Measurements from ENCODE around the gene NKIRAS1.

- no peak for TF ChIP-seq CTCF (conservative IDR thresholded peaks at IDR 0.05; ENCODE audit: low read depth in 2 of 2)
- TF ChIP-seq CREB1 (CRISPR knock-in tag; IDR thresholded peaks at IDR 0.05; ENCODE audit: low read depth): no peak
- TF ChIP-seq, protein P1, sequence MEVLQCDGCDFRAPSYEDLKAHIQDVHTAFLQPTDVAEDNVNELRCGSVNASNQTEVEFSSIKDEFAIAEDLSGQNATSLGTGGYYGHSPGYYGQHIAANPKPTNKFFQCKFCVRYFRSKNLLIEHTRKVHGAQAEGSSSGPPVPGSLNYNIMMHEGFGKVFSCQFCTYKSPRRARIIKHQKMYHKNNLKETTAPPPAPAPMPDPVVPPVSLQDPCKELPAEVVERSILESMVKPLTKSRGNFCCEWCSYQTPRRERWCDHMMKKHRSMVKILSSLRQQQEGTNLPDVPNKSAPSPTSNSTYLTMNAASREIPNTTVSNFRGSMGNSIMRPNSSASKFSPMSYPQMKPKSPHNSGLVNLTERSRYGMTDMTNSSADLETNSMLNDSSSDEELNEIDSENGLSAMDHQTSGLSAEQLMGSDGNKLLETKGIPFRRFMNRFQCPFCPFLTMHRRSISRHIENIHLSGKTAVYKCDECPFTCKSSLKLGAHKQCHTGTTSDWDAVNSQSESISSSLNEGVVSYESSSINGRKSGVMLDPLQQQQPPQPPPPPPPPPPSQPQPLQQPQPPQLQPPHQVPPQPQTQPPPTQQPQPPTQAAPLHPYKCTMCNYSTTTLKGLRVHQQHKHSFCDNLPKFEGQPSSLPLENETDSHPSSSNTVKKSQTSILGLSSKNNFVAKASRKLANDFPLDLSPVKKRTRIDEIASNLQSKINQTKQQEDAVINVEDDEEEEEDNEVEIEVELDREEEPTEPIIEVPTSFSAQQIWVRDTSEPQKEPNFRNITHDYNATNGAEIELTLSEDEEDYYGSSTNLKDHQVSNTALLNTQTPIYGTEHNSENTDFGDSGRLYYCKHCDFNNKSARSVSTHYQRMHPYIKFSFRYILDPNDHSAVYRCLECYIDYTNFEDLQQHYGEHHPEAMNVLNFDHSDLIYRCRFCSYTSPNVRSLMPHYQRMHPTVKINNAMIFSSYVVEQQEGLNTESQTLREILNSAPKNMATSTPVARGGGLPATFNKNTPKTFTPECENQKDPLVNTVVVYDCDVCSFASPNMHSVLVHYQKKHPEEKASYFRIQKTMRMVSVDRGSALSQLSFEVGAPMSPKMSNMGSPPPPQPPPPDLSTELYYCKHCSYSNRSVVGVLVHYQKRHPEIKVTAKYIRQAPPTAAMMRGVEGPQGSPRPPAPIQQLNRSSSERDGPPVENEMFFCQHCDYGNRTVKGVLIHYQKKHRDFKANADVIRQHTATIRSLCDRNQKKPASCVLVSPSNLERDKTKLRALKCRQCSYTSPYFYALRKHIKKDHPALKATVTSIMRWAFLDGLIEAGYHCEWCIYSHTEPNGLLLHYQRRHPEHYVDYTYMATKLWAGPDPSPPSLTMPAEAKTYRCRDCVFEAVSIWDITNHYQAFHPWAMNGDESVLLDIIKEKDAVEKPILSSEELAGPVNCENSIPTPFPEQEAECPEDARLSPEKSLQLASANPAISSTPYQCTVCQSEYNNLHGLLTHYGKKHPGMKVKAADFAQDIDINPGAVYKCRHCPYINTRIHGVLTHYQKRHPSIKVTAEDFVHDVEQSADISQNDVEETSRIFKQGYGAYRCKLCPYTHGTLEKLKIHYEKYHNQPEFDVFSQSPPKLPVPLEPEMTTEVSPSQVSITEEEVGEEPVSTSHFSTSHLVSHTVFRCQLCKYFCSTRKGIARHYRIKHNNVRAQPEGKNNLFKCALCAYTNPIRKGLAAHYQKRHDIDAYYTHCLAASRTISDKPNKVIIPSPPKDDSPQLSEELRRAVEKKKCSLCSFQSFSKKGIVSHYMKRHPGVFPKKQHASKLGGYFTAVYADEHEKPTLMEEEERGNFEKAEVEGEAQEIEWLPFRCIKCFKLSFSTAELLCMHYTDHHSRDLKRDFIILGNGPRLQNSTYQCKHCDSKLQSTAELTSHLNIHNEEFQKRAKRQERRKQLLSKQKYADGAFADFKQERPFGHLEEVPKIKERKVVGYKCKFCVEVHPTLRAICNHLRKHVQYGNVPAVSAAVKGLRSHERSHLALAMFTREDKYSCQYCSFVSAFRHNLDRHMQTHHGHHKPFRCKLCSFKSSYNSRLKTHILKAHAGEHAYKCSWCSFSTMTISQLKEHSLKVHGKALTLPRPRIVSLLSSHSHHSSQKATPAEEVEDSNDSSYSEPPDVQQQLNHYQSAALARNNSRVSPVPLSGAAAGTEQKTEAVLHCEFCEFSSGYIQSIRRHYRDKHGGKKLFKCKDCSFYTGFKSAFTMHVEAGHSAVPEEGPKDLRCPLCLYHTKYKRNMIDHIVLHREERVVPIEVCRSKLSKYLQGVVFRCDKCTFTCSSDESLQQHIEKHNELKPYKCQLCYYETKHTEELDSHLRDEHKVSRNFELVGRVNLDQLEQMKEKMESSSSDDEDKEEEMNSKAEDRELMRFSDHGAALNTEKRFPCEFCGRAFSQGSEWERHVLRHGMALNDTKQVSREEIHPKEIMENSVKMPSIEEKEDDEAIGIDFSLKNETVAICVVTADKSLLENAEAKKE (CRISPR knock-in tag; IDR thresholded peaks at IDR 0.05): no peak
- TF ChIP-seq ZNF114 (CRISPR knock-in tag; IDR thresholded peaks at IDR 0.05): no peak
- no peak for TF ChIP-seq ETS1 (IDR thresholded peaks at IDR 0.05)
- no peak for TF ChIP-seq EZH2 (IDR thresholded peaks at IDR 0.05; ENCODE audit: low read depth, unreplicated experiment)
- TF ChIP-seq POLR2AphosphoS5 (IDR thresholded peaks at IDR 0.05; ENCODE audit: low read depth): no peak
- no peak for TF ChIP-seq ZNF331 (CRISPR knock-in tag; IDR thresholded peaks at IDR 0.05; ENCODE audit: low read depth)
- TF ChIP-seq EZH2phosphoT487 (IDR thresholded peaks at IDR 0.05; ENCODE audit: unreplicated experiment): no peak
- TF ChIP-seq REST (IDR thresholded peaks at IDR 0.05; ENCODE audit: unreplicated experiment): no peak
- no peak for TF ChIP-seq JUNB (IDR thresholded peaks at IDR 0.05; ENCODE audit: unreplicated experiment)
- no peak for TF ChIP-seq STAT1 (IDR thresholded peaks at IDR 0.05; ENCODE audit: unreplicated experiment)
- TF ChIP-seq NANOG (IDR thresholded peaks at IDR 0.05; ENCODE audit: borderline replicate concordance): no peak
Measured at GRCh38 chr3:23886311-23886710, 30.5 kb downstream of the NKIRAS1 start.

All from GM23338 (cell line).